Measurements from ENCODE around the gene SPECC1.
"Not testable (repeated sequence)": the region's sequence is repeated elsewhere in the genome, so short reads cannot be mapped to it uniquely, and the experiment has no call there.

Gene SPECC1

GRCh38 chr17:20327739-20328138 is 318.6 kb downstream of the SPECC1 start:
- DNase-seq = not testable (repeated sequence)

GRCh38 chr17:20351405-20351804 is 342.2 kb downstream of the SPECC1 start:
- not testable (repeated sequence) for DNase-seq

- DNase-seq = not testable (repeated sequence)
These were observed 343.4 kb downstream of the SPECC1 start for GRCh38 chr17:20352567-20352966.

- DNase-seq = not testable (repeated sequence)
These were observed 354.7 kb downstream of the SPECC1 start for GRCh38 chr17:20363846-20364245.
